ENCODE results near the gene KLF9.

Gene KLF9

DNA sequence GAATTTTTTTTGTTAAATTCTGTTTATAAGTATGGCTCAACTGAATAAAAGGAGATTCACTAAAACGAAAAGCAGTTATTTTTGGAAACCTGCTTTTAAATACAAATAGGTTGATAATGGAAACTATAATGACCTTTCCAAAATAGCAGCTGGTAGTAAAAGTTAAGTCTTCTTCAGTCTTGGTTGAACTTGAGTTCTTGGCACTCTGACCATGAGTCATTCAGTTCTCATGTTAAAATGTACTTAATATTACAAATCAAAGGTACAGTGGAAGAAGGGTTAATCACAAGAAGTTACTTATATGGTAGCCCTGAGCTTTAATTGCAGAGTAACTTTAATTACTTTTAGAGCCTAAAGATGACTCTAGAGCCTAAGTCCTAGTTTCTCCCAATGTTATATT is 62.1 kb downstream of the KLF9 start:
- DNase-seq, result no peak

DNA sequence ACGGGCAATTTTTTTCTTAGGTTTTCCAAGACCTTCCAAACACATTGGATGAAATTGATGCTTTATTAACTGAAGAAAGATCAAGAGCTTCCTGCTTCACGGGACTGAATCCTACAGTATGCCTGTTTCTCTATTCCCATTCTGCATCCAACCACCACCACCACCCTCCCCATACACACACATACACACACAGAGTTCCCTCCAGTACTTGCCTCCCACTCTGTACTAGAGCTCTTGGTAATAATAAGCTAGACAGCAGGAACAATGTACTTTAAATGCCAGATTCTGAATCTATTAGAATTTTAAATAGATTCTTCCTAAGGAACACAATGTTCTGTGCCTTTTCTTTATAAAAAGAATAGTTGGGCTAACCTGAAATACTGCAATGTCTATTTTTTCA is 67.4 kb downstream of the KLF9 start:
- no peak for DNase-seq

DNA sequence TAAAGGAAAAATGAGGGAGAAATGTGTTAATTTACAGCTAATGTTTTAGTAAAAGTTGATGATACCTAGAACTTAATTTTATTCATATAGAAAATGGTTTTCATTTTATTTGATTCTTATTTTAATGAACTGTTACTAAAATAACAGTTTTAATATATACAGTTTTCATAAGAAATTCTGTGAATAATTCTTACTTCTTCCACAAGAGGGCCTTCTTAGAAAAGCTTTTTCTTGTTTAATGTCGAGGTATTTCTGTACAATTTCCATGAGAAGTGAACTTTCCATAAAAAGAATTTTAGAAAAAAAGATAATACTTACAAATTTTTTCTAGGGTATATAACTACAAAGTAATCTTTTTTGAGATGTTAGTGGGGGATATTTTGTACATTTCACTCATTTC is 73.9 kb downstream of the KLF9 start:
- peak; percentile 63 for DNase-seq
